OCI-LY3 (cell line): ENCODE results near the gene PPP2R5C.

ENCODE experiments used
- EZH2phosphoT487 ChIP-seq: fragments of 200-600 bp; shearing (Covaris generic); IDR thresholded peaks from 2 replicates; pipeline ENCODE4 v1.6.1; 2018; ENCODE audit warnings: antibody characterized with exemption, mixed run types, low read depth
- TF ChIP-seq, protein P1 (sequence below): fragments of 200-600, 300-600 bp; sonication (generic); IDR thresholded peaks from 2 replicates; pipeline ENCODE4 v1.5.1; 2014; ENCODE audit warnings: antibody characterized with exemption, low read length, low read depth

DNA sequence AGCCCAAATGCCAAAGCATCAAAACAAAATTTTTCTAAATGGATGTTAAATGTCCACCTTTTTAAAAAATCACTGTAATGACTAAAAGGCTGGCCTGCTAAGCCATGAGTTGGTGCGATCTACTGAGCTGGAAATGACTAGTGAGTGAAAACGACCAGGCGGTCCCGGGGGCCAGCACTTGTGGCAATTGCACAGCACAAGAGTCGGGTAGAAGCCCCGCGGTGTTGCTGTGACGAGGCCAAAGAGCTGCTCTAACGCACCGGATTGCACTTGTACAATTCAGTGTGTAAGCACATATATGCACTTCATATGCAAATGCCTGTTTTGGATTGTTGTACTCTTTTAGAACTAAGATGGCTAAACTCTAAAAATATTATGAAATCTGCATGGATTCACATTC is 138.7 kb downstream of the PPP2R5C start:
- TF ChIP-seq, protein P1, sequence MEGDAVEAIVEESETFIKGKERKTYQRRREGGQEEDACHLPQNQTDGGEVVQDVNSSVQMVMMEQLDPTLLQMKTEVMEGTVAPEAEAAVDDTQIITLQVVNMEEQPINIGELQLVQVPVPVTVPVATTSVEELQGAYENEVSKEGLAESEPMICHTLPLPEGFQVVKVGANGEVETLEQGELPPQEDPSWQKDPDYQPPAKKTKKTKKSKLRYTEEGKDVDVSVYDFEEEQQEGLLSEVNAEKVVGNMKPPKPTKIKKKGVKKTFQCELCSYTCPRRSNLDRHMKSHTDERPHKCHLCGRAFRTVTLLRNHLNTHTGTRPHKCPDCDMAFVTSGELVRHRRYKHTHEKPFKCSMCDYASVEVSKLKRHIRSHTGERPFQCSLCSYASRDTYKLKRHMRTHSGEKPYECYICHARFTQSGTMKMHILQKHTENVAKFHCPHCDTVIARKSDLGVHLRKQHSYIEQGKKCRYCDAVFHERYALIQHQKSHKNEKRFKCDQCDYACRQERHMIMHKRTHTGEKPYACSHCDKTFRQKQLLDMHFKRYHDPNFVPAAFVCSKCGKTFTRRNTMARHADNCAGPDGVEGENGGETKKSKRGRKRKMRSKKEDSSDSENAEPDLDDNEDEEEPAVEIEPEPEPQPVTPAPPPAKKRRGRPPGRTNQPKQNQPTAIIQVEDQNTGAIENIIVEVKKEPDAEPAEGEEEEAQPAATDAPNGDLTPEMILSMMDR, result no peak
- TF ChIP-seq EZH2phosphoT487, result no peak
